Measurements from ENCODE around the gene FIG4.
"Not testable (repeated sequence)": the region's sequence is repeated elsewhere in the genome, so short reads cannot be mapped to it uniquely, and the experiment has no call there.

FIG4 gene

DNA sequence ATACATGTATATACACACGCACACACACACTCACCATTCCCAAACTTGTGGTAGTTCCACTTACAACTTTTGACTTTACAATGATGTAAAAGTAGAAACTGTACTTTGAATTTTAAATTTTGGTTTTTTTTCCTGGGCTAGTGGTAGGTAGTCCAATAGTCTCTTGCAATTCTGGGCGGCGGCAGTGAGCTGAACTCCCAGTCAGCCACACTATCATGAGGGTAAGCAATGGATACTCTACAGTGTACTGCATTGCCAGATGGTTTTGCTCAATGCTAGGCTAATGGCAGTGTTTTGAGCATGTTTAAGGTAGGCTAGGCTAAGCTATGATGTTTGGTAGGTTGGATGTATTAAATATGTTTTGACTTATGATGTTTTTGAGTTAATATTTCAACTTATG lies 150.8 kb downstream of the FIG4 start:
- no peak for FAIRE-seq
- DNase-seq (ENCODE audit: low spot score) = no peak

DNA sequence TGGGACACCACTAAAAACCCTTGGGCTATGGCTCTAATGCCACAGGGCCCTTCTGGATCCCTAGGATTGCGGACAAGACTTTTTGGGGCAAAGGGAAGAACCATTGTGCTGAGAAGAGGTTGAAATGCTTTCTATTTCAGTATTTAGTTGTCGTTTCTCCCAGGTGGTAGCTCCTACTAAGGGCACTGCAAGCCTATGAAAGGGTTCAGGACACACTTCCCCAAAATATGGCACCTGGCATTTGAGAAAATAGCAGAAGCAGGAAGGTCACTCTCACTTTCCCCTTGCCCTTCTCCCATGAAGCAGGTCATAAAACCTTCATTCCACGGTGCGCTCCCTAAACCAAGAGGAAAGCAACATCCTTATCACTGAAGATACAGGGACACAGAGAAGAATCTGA lies 161.6 kb downstream of the FIG4 start:
- no peak for FAIRE-seq
- no peak for DNase-seq (ENCODE audit: low spot score)

DNA sequence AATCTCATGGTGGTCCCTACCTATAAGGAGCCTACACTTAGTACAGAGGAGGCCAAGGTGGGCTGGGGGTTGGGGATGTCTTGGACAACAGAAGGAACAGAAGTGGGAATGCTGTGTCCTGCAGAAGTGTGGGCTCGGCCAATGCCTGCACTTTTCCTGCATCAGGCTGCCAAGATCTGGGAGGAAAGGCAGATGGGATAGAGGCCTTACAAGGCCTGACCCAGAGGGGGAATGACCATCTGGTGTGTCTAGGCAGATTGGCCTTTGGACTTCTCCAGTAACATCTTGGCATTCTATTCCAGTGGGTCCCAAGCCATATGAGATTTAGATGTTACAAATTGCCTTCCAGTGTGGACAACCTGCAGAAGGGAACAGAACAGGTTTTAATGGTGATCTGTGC lies 162.3 kb downstream of the FIG4 start:
- FAIRE-seq = no peak
- no peak for DNase-seq (ENCODE audit: low spot score)

DNA sequence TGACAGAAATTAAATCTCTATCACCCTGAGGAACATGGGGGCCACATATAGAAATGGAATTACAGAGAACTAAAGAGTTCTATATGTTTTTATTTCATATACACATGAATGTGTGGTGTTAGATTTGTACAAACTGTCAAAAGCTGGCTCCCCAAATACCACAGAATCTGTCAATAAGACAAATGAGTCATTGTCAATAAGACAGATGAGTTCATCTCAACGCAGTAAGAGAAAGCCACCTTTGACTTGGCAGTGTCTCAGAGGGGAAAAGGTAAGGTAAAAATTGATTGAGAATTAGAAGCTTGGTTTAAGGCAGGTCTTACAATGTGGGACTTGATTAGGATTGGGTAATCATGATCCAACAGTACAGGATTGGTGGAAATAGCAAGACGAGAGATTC lies 162.9 kb downstream of the FIG4 start:
- DNase-seq (ENCODE audit: low spot score) (no peak), FAIRE-seq (no peak)

DNA sequence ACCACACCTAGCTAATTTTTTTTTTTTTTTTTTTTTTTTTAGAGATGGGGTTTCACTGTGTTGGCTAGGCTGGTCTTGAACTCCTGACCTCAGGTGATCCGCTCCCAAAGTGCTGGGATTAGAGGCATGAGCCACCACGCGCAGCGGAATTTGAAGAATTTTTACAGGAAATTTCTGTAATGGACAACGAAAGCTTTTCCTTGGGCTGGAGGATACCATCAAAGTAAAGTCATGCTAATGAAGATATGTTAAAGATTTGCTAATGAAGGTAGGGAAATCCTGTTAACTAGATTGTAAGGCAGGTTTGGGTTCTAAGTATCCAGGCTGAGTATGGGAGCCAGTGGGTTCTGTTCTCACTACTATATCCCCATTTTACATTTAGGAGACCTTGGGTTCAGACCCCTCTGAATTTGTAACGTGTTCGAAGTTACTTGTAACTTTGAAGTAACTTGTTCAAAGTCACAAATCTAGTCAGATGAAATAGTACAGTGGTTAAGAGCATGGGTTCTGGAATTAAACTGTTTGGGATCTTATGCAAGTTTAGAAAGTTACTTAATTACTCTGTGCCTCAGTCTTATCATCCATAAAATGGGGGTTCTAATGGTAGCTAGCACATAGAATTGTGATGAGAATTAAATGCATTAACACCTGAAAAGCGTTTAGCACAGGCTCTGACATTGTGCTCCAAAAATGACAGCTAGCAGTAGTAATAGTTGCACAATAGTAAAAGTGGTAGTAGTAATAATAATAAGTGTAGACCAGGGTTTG lies 163.6 kb downstream of the FIG4 start:
- no peak for DNase-seq (ENCODE audit: low spot score)
- FAIRE-seq = no peak

DNA sequence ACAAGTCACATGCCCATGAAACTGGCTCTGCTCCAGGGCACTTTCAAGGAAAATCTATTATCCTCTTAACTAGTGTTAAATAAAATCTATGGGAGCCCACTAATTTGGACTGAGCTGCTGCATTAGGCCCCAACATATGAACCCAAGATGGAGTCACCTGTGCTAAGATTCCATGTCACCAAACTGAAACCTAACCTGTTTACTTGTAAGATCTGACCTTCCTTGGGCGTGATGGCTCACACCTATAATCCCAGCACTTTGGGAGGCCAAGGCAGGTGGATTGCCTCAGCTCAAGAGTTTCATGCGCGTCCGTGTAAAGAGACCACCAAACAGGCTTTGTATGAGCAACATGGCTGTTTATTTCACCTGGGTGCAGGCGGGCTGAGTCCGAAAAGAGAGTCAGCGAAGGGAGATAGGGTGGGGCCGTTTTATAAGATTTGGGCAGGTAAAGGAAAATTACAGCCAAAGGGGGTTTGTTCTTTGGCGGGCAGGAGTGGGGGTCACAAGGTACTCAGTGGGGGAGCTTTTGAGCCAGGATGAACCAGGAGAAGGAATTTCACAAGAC lies 164.5 kb downstream of the FIG4 start:
- DNase-seq (ENCODE audit: low spot score); FAIRE-seq: not testable (repeated sequence)

DNA sequence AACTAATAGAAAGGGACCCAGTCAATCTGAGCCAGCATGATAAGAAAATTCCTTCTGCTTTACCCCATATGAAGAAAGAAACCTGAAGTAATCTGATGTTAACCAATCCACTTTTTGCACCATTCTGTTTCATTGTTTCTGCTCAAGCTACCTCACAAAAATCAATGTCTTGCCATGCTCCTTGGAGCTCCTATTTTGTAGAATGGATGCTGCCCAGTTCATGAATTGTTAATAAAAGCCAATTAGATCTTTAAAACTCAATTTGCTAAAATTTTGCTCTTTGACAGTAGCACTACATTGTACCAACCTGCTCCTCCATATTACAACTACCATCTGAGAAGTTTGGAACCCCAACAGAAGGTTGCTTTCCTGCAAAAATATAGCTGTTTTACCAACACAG lies 170.8 kb downstream of the FIG4 start:
- no peak for DNase-seq (ENCODE audit: low spot score)
- no peak for FAIRE-seq

DNA sequence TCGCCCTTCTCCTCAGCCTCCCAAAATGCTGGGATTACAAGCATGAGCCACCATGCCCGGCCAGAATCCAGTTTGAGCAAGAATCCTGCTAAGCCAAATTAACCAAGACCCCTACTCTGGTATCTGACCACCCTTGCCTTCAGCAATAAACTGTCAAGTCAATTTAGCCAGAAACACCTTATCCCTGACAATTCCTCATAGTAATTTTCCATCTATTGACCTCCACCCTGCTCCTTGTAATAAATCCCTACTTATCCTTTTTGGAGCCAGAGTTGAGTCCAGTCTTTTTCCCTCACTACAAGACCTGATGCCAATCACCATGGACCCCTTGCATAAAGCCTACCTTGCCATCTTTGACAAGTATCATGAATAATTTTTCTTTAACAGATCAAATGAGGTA lies 173.0 kb downstream of the FIG4 start:
- no peak for FAIRE-seq
- no peak for DNase-seq (ENCODE audit: low spot score)

DNA sequence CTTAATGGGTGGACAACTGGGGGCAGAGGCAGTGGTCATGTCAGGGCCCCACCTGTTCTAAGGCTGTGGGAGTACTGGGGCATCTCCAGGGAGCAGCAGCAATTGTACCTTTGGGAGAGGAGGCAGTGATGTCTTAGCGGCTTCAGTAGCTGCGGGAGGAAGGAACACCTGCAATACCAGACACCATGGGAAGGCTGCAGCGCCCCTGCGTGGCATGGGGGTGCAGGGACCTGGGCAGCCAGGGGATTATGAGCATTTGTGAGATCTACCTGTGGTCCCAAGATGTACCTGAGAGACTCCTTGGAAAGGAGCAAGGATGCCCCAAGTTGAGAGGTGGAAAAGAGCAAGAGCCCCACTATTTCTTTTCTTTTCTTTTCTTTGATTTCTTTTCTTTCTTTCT lies 174.9 kb downstream of the FIG4 start:
- DNase-seq (ENCODE audit: low spot score) = no peak

DNA sequence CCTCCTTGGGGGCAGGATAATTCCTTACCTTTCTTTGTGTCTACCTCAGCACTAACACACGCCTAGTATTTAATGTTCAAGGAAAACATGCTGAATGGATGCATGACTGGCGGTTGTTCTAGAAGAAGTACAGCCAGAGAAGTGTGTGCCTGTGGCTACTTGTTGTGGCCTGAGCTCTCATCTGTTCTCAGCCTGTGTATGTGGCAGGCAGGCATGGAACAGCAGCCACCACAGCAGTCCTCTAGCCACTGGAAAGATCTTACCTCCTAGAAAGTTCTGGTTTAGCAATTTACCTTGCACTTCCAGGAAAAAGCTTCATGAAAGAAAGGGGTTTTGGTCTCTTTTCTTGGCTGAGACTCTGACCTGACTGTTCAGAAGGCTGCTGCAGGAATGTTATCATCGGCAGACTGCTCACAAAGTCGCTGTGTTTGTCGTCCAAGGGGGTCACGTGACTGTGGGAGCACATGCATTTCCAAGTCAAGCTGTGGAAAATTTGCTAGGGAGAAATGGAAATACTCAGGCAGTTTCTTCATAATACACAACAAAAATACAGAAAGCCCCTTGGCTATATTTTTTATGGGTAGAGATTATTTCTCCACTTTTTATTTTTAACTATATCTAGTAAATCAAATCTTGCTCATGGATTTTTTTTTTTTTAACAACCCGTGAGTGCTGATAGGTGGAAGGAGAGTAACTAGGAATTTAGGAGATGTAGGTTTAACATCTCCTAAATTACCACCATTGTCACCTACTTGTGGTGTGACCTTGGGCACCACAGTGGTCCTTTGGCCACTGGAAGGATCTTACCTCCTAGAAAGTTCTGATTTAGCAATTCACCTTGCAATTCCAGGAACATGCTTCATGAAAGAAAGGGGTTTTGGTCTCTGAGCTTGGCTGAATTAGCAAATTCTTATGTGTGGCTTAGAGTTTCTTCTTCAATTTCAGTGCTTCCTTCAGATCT lies 176.2 kb downstream of the FIG4 start:
- FAIRE-seq = no peak
- DNase-seq (ENCODE audit: low spot score) = no peak

More for the DNA sequence above, 174.9 kb downstream of the FIG4 start:
- FAIRE-seq = no peak

DNA sequence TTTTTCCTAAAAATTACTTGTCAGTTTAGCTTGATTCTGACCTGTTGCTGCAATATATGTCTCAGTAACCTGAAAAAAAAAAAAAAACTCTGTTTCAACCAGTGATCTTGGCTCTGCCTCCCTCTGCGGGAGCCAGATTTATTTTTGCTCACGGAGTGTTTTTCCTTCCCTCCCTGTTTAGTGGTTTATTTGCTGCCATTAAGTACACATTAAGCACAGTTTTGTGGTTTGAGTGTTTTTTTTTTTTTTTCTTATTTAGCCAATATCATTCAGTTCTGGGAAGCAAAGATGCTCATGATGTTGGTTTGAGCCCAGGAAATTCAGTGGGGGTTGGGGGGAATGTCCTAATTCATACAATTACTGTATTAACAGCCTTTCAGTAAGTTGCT lies 176.9 kb downstream of the FIG4 start:
- no peak for FAIRE-seq

DNA sequence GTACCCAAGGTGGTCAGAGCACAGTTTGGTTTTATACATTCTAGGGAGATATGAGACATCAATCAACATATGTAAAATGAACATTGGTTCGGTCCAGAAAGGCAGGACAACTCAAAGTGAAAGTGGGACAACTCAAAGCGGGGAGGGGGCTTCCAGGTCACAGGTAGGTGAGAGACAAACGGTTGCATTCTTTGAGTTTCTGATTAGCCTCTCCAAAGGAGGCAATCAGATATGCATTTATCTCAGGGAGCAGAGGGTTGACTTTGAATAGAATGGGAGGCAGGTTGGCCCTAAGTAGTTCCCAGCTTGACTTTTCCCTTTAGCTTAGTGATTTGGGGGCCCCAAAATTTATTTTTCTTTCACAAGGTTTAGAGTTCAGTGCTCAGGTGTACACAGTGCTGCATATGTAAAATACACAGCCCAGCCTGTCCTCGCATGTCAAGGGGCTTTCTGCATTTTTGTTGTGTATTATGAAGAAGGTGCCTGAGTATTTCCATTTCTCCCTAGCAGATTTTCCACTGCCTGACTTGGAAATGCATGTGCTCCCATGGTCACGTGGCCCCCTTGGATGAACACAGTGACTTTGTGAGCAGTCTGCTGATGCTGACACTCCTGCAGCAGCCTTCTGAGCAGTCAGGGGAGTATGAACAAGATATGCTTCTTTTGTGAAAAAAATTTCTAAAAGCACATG lies 178.4 kb downstream of the FIG4 start:
- not testable (repeated sequence) for FAIRE-seq; DNase-seq (ENCODE audit: low spot score)

More for the DNA sequence above, 176.9 kb downstream of the FIG4 start:
- DNase-seq (ENCODE audit: low spot score) = no peak

DNA sequence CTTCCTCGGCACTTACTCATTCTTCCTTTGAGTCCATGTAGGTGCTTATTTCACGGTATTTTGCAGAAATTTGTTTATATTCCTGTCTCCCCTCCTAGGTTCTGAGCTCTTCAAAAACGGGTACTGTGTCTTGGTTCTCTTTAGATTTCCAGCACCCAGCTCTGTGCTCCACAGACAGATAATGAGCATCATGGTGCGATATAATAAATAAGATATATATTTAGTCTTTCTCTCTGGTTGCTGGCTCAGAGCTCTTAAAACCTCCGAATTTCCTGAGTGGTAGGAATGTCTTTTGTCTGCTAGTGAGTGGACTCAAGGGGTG lies 179.0 kb downstream of the FIG4 start:
- no peak for FAIRE-seq
- no peak for DNase-seq (ENCODE audit: low spot score)

DNA sequence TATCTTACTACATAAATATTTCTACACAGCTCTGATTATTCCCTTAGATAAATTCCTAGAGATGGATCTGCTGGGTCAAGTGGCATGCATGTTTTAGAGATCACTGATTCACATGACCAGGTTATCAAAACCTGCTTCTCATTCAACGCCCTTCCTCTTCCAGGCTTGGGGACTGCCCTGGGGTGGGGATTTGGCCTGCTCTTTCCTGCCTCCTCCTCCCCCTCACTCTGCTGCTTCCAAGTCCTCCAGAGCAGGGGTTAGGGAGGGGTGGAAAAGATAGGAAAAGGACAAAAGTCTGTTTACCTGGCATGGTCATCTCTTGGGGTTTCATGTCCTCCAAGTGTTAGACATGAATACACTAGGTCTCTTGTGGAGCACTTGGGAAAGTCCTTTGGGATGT lies 181.5 kb downstream of the FIG4 start:
- no peak for DNase-seq (ENCODE audit: low spot score)
- no peak for FAIRE-seq

DNA sequence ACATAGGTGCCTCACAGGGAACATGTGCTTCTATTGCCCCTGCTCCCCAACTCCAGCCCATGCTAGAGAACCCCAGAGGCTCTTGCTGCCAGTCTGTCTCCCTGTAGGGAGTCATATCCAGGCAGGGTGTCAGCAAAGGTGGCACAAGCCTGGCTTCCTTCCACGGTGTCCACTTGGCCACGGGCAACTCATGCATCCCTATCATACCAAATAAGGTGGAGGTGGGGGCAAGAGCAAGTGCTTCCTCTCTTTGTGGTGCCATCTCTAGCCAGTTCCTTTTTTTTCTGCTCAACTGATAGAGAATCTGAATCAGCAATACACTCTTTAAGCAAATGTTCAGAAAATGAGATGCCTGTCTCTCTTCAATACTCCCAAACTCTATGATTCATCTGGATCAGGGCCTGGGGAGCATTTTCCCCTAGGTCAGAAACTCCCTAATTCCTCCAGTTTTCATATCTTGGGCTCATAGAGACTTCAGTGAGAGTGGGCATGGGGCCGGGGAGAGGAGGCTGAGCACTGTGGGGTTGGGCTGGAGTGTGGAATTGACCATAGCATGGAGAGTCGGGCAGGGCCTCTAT lies 182.0 kb downstream of the FIG4 start:
- DNase-seq (ENCODE audit: low spot score) = no peak
- no peak for FAIRE-seq

DNA sequence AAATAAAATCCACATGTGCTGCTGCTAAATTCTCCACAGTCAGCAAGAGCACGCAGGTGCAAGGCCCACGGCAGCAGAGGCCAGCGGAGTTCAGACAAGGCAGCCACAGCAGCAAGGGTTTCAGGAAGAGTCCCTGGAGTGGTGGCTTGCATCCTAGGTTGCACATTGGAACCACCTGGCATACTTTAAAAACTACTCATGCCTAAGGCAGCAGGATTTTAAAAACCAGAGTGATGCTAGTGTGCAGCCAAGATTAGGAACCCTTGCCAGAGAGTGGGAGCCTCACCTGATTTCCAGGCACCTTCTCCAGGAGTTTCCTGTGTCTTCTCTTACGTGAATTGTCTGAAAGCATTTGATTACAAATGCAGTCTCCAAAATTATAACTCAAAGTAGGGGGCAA lies 183.0 kb downstream of the FIG4 start:
- DNase-seq (ENCODE audit: low spot score) (no peak), FAIRE-seq (no peak)

DNA sequence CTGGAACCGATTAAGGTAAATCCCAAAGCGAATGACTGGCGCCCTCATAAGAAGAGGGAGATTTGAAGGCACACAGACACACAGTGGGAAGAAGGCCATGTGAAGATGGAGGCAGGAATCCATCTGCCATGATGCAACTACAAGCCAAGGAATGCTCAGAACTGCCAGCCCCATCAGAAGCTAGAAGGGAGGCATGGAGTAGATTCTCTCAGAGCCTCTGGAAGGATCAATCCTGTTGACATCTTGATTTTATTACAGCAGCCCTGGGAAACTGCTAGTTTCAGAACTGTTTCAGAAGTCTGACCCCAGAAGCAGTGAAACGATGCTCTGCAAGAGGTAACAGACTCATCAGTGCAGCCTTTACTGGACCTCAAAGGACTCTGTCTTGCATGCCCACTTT lies 183.5 kb downstream of the FIG4 start:
- FAIRE-seq (no peak), DNase-seq (ENCODE audit: low spot score) (no peak)
